HEK293T (cell line): Measurements from ENCODE around the gene MAP2K3.

ENCODE experiments used
- CTCF ChIA-PET: fragments of 350-600 bp; formaldehyde crosslinking; extraction: SDS; loops from one replicate; lab custom pipeline; 2021; ENCODE audit warnings: antibody characterized with exemption, inconsistent platforms; lab: Yijun Ruan, JAX
- POLR2A ChIA-PET: fragments of 350-600 bp; formaldehyde crosslinking; extraction: SDS; loops from one replicate; lab custom pipeline; 2020; ENCODE audit warnings: antibody characterized with exemption, inconsistent platforms; lab: Yijun Ruan, JAX
- DNase-seq: peaks from one replicate; pipeline ENCODE4 v3.0.0; 2012; ENCODE audit warnings: mixed read lengths; ENCODE audit errors: extremely low spot score
- ARNT ChIP-seq: fragments of 450-650 bp; IDR thresholded peaks from 2 replicates; pipeline ENCODE4 v1.6.1; 2017; ENCODE audit warnings: mild to moderate bottlenecking
- BHLHE40 ChIP-seq: fragments of 450-650 bp; IDR thresholded peaks from 2 replicates; pipeline ENCODE4 v1.6.1; 2016; ENCODE audit warnings: mild to moderate bottlenecking, moderate library complexity, borderline replicate concordance
- CTBP1 ChIP-seq: fragments of 450-650 bp; IDR thresholded peaks from 2 replicates; pipeline ENCODE4 v1.6.1; 2016; ENCODE audit warnings: borderline replicate concordance
- FOXA1 ChIP-seq: fragments of 450-650 bp; IDR thresholded peaks from 2 replicates; pipeline ENCODE4 v1.6.1; 2016; ENCODE audit warnings: mild to moderate bottlenecking
- FOXK2 ChIP-seq: fragments of 450-650 bp; IDR thresholded peaks from 2 replicates; pipeline ENCODE4 v1.6.1; 2016; ENCODE audit warnings: mild to moderate bottlenecking
- FOXM1 ChIP-seq: fragments of 450-650 bp; IDR thresholded peaks from 2 replicates; pipeline ENCODE4 v1.6.1; 2017; ENCODE audit warnings: mild to moderate bottlenecking, borderline replicate concordance
- HDGF ChIP-seq: fragments of 450-650 bp; IDR thresholded peaks from 2 replicates; pipeline ENCODE4 v1.6.1; 2017; ENCODE audit warnings: antibody characterized with exemption, borderline replicate concordance
- L3MBTL2 ChIP-seq: fragments of 450-650 bp; conservative IDR thresholded peaks from 2 replicates; pipeline ENCODE4 v1.6.1; 2016; ENCODE audit warnings: mild to moderate bottlenecking
- LEF1 ChIP-seq: fragments of 450-650 bp; IDR thresholded peaks from 2 replicates; pipeline ENCODE4 v1.6.1; 2017; ENCODE audit warnings: mild to moderate bottlenecking, borderline replicate concordance
- NFRKB ChIP-seq: fragments of 450-650 bp; IDR thresholded peaks from 2 replicates; pipeline ENCODE4 v1.6.1; 2016; ENCODE audit warnings: mild to moderate bottlenecking, moderate library complexity
- PKNOX1 ChIP-seq: fragments of 450-650 bp; IDR thresholded peaks from 2 replicates; pipeline ENCODE4 v1.6.1; 2016
- SP1 ChIP-seq: fragments of 450-650 bp; IDR thresholded peaks from 2 replicates; pipeline ENCODE4 v1.6.1; 2017
- SUZ12 ChIP-seq: fragments of 450-650 bp; IDR thresholded peaks from 2 replicates; pipeline ENCODE4 v1.6.1; 2016; ENCODE audit warnings: mild to moderate bottlenecking
- TARDBP ChIP-seq: fragments of 450-650 bp; IDR thresholded peaks from 2 replicates; pipeline ENCODE4 v1.6.1; 2016
- ZNF384 ChIP-seq: fragments of 450-650 bp; IDR thresholded peaks from 2 replicates; pipeline ENCODE4 v1.6.1; 2016

Gene MAP2K3

GRCh38 chr17:21296097-21297025 lies 11.8 kb downstream of the MAP2K3 start:
- DNase-seq: no peak
- ChIA-PET POLR2A (no interaction called here), CTCF (no interaction called here)
- TF ChIP-seq SP1: no peak
- TF ChIP-seq HDGF: no peak
- TF ChIP-seq ZNF384: no peak
- TF ChIP-seq SUZ12: no peak
- TF ChIP-seq TARDBP: no peak
- no peak for TF ChIP-seq BHLHE40
- TF ChIP-seq L3MBTL2: no peak
- TF ChIP-seq NFRKB: no peak
- no peak for TF ChIP-seq LEF1

DNA sequence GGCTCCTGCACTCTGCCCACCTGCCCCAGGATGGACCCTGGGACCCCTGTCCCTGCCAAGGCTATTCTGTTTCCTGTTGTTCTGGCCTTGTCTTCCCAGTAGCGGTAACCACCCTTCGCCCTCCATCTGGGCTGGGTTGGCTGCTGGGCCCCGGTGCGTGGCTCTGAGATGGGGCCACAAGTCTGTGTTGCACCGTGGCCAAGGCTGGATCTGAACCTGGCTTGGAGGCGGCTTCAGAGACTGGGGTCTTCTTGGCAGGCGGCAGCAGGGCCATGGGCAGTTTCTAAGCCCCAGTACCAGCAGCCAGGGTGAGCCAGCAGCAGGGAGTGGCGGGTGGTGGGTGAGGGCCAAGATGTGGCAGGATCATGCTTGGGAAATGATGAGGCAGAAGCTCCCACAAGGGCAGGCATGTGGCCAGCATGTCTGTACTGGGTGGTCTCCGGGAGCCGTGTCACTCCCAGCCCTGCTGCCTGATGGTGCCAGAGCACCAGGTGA lies 12.6 kb downstream of the MAP2K3 start:
- DNase-seq: no peak
- TF ChIP-seq ZNF384 (no peak), TARDBP (no peak), CTBP1 (no peak), SUZ12 (no peak), HDGF (no peak)
- ChIA-PET CTCF (no interaction called here), POLR2A (no interaction called here)

DNA sequence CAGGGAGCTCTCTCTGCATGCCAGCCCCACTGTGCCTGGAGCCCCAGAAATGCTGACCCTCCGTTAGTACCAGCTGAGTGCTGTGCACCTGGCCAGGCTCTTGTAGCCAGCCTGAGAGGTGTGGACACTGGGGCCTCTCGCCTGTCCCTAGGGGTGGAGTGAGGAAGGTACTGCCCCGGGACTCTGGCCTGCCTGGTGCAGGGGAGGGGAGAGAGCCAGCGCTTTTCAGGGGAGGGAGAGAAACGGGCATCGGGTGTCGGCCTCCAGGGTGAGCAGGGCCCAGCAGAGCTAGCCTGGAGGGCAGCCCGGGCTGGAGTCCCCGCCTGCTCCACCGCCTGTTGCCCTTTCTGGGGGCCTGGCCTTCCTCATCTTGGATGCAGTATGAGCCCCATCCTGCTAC lies 13.1 kb downstream of the MAP2K3 start:
- TF ChIP-seq PKNOX1: no peak
- no peak for TF ChIP-seq TARDBP
- no peak for TF ChIP-seq LEF1
- no peak for TF ChIP-seq FOXK2
- TF ChIP-seq ZNF384: no peak
- no peak for TF ChIP-seq FOXA1
- TF ChIP-seq BHLHE40: no peak
- TF ChIP-seq ARNT: no peak
- TF ChIP-seq NFRKB: no peak
- DNase-seq: no peak
- ChIA-PET POLR2A (no interaction called here), CTCF (no interaction called here)

DNA sequence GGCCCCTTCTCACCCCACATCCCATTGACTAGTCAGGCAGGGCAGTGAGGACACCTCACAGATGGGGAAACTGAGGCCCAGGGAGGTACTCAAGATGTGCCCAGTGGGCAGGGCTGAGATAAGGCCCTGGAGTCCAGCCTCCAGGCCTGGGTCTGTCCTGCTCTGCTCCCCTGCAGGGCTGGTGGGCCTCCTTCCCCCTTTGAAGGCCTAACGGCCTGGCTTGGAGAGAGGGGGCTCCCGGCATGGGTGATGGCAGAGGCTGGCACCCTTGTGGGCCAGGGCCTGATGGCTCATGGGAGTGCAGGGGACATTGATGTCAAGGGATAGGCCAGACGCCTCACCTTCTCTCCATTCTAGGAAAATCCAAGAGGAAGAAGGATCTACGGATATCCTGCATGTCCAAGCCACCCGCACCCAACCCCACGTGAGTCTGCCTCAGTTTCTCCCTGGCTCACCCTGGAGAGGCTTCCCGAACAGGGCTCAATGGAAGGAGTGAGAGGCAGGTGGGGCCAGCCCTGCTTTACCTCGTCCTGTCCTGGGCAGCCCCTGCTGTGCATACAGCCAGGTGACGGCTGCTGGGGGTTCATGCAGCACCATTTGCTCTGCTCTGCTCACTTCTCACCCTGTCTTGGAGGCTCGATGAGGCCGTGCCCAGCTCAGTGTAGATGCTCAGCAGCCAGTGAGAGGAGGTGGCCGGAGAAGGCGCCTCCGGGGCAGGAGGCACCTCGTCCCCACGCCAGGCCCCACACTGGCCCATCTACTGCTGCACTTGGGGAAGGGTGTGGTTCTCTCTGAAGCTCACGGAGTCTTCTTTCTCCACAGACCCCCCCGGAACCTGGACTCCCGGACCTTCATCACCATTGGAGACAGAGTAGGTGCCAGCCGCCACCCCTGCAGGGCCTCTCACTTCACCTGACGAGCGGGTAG lies 13.8 kb downstream of the MAP2K3 start:
- DNase-seq: no peak

DNA sequence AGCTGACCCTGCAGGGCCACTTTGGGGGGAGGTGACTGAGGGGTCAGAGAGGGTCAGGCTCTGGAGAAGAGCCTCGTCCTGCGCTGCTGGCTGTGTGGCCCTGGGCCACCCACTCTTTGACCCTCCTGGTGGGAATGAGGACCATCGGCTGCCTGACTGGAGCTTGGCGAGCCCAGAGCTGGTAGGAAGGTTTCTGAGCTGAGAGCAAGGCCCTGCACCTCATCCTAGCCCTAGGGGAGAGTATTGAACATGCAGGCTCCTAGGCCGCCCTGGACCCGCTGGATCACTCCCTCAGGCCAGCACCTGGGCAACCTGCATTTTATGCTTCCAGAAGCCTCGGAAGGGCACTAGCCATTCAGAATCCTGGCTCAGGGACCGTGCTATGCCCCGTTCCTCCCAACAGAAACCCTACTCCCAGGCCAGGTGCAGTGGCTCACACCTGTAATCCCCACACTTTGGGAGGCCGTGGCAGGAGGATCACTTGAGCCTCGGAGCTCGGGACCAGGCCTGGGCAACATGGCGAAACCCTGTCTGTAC lies 14.5 kb downstream of the MAP2K3 start:
- no peak for TF ChIP-seq NFRKB
- DNase-seq: no peak
- CTCF ChIA-PET: no interaction called here
- POLR2A ChIA-PET: no interaction called here

More for the DNA sequence above, 13.8 kb downstream of the MAP2K3 start:
- ChIA-PET CTCF (no interaction called here), POLR2A (no interaction called here)
- TF ChIP-seq PKNOX1: no peak
- no peak for TF ChIP-seq NFRKB
- TF ChIP-seq ARNT: no peak
- no peak for TF ChIP-seq SP1
- no peak for TF ChIP-seq FOXK2

DNA sequence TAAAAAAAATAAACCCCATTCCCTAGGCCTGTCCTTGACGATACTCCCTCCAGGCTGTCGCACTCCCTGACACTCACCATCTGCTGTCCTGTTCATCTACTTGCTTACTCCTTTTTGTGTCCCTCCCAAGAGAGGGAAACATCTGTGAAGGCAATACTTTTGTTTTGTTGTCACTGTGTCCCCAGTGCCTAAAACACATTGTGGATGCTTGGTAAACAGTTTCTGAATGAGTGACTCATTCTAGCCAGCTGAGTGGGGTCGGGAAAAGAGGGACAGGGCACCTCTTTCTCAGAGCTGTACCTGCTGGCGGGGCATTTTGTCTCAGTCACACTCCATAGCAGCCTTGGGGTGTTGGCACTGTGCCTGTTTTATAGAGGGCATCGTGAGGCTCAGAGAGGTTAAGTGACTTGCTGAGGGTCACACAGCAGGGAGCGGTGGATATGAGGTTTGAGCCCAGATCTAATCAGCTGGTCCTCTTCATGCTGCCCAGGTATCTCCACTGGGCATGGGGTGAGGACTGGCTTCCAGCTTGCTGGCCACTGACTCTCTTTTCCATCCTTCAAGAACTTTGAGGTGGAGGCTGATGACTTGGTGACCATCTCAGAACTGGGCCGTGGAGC lies 15.6 kb downstream of the MAP2K3 start:
- DNase-seq: no peak
- ChIA-PET POLR2A (no interaction called here), CTCF (no interaction called here)
- no peak for TF ChIP-seq ZNF384
- TF ChIP-seq LEF1: no peak
- TF ChIP-seq PKNOX1: no peak
- TF ChIP-seq HDGF: no peak
- TF ChIP-seq NFRKB: no peak
- TF ChIP-seq TARDBP: no peak
- no peak for TF ChIP-seq FOXA1
- no peak for TF ChIP-seq ARNT
- TF ChIP-seq BHLHE40: no peak
- TF ChIP-seq FOXM1: no peak
- TF ChIP-seq SUZ12: no peak
